ENCODE measurements around the gene HDLBP.
"Not testable (repeated sequence)": the region's sequence is repeated elsewhere in the genome, so short reads cannot be mapped to it uniquely, and the experiment has no call there.

HDLBP gene

GRCh38 chr2:241304039-241304670, 11.3 kb downstream of the HDLBP start:
- no peak for DNase-seq

- DNase-seq: peak; percentile 72
These were observed 12.5 kb downstream of the HDLBP start for GRCh38 chr2:241302759-241303651.

GRCh38 chr2:241302083-241302482, 13.4 kb downstream of the HDLBP start:
- DNase-seq: no peak

GRCh38 chr2:241300000-241300399, 15.5 kb downstream of the HDLBP start:
- DNase-seq: peak; percentile 59

GRCh38 chr2:241298673-241299072, 16.8 kb downstream of the HDLBP start:
- peak; percentile 76 for DNase-seq

- no peak for DNase-seq
These were observed 18.7 kb downstream of the HDLBP start for GRCh38 chr2:241296767-241297166.

GRCh38 chr2:241295326-241296095, 20.0 kb downstream of the HDLBP start:
- no peak for DNase-seq

GRCh38 chr2:241293378-241293797, 22.1 kb downstream of the HDLBP start:
- not testable (repeated sequence) for DNase-seq

GRCh38 chr2:241291977-241292376, 23.5 kb downstream of the HDLBP start:
- no peak for DNase-seq

GRCh38 chr2:241291153-241291552, 24.3 kb downstream of the HDLBP start:
- no peak for DNase-seq

- DNase-seq: peak; percentile 35
These were observed 25.9 kb downstream of the HDLBP start for GRCh38 chr2:241289597-241289996.

GRCh38 chr2:241289053-241289452, 26.4 kb downstream of the HDLBP start:
- no peak for DNase-seq

- DNase-seq: no peak
These were observed 27.1 kb downstream of the HDLBP start for GRCh38 chr2:241288324-241288888.

- DNase-seq: no peak
These were observed 29.0 kb downstream of the HDLBP start for GRCh38 chr2:241286348-241287090.

GRCh38 chr2:241285596-241285995, 29.9 kb downstream of the HDLBP start:
- no peak for DNase-seq

GRCh38 chr2:241282555-241282954, 32.9 kb downstream of the HDLBP start:
- DNase-seq: no peak

GRCh38 chr2:241280291-241280690, 35.2 kb downstream of the HDLBP start:
- no peak for DNase-seq

GRCh38 chr2:241279828-241280227, 35.6 kb downstream of the HDLBP start:
- DNase-seq: no peak

GRCh38 chr2:241279413-241279812, 36.1 kb downstream of the HDLBP start:
- no peak for DNase-seq

- DNase-seq: not testable (repeated sequence)
These were observed 37.2 kb downstream of the HDLBP start for GRCh38 chr2:241278306-241278705.

- DNase-seq: no peak
These were observed 39.6 kb downstream of the HDLBP start for GRCh38 chr2:241275910-241276309.

GRCh38 chr2:241275504-241275903, 40.0 kb downstream of the HDLBP start:
- DNase-seq: no peak
